Endothelial cell of umbilical vein (primary cell): ENCODE measurements around the gene TRMO. TPM values are rescaled to one million over a fixed set of nuclear protein-coding genes. Genes with fewer than 3 reads are reported as not detected.

Experiments used
- BruUV-seq: library from RNA; stranded (reverse); fragments of 400-500 nt; replicated peaks from 2 replicates; lab custom pipeline; 2021; lab: Mats Ljungman, UMichigan
- CTCF ChIA-PET: fragments of 300-600, 350-600 bp; sonication (Branson Sonifier 250); formaldehyde crosslinking; loops from one replicate; lab custom pipeline; 2021; ENCODE audit warnings: antibody characterized with exemption, inconsistent platforms; lab: Charles Lee
- POLR2A ChIA-PET: fragments of 300-600, 350-600 bp; sonication (Branson Sonifier 250); formaldehyde crosslinking; loops from one replicate; lab custom pipeline; 2021; ENCODE audit warnings: antibody characterized with exemption, inconsistent platforms; lab: Charles Lee
- DNase-seq: peaks from one replicate; pipeline ENCODE4 v3.0.0-alpha.2; 2011; ENCODE audit warnings: low read depth, low spot score
- FAIRE-seq: peaks from 2 replicates; lab custom pipeline; 2011; peaks lifted over from hg19 to GRCh38; lab: Jason Lieb, UNC
- H2AFZ ChIP-seq: 2 replicates; pipeline ENCODE4 v1.6.0; 2012; ENCODE audit warnings: low read depth, low read length, control low read depth, inconsistent platforms
- H3K27ac ChIP-seq: 2 replicates; pipeline ENCODE4 v1.5.1; 2011; ENCODE audit warnings: low read depth, mild to moderate bottlenecking, control low read depth, low read length, moderate library complexity; ENCODE audit not compliant: insufficient read depth
- H3K27me3 ChIP-seq, 2 experiments: 2 replicates each; pipeline versions ENCODE4 v1.6.0 to v1.6.1; 2011; ENCODE audit warnings: low read length in 2 of 2, mixed read lengths in 1 of 2; ENCODE audit not compliant: control insufficient read depth in 2 of 2, insufficient read depth in 2 of 2
- H3K36me3 ChIP-seq, 2 experiments: 2 replicates in 1 of 2; 3 replicates in 1 of 2; pipeline ENCODE4 v1.5.1; 2011; ENCODE audit warnings: low read length in 2 of 2, mild to moderate bottlenecking in 1 of 2, moderate library complexity in 1 of 2; ENCODE audit not compliant: control insufficient read depth in 2 of 2, insufficient read depth in 2 of 2; ENCODE audit errors: extremely low read depth in 1 of 2
- H3K4me1 ChIP-seq: 3 replicates; pipeline ENCODE4 v1.5.1; 2011; ENCODE audit warnings: mild to moderate bottlenecking, low read length; ENCODE audit not compliant: control insufficient read depth, insufficient read depth; ENCODE audit errors: extremely low read depth
- H3K4me2 ChIP-seq: 2 replicates; pipeline ENCODE4 v1.6.1; 2011; ENCODE audit warnings: low read length, control low read depth, mixed read lengths; ENCODE audit not compliant: insufficient read depth
- H3K4me3 ChIP-seq, 3 experiments: fragments of 200-600 bp in 1 of 3; sonication (generic), shearing (Covaris generic) in 1 of 3; replicated peaks in 1 of 3; 2 replicates each; pipeline ENCODE4 v1.5.1; 2011 to 2016; ENCODE audit warnings: control low read depth in 3 of 3, low read length in 3 of 3, mild to moderate bottlenecking in 2 of 3, inconsistent platforms in 1 of 3, low read depth in 1 of 3, moderate library complexity in 1 of 3; ENCODE audit not compliant: insufficient read depth in 1 of 3
- H3K79me2 ChIP-seq: 2 replicates; pipeline ENCODE4 v1.6.0; 2012; ENCODE audit warnings: low read length, inconsistent platforms; ENCODE audit not compliant: control insufficient read depth, insufficient read depth
- H3K9ac ChIP-seq: replicated peaks from 2 replicates; pipeline ENCODE3; 2011; ENCODE audit warnings: low read length, control low read depth; ENCODE audit not compliant: insufficient read depth; ENCODE audit errors: extremely low read depth
- H3K9me1 ChIP-seq: replicated peaks from 3 replicates; pipeline ENCODE4 v1.6.0; 2011; ENCODE audit warnings: mild to moderate bottlenecking, low read length; ENCODE audit not compliant: control insufficient read depth, insufficient read depth; ENCODE audit errors: extremely low read depth
- H3K9me3 ChIP-seq: replicated peaks from 2 replicates; pipeline ENCODE4 v1.5.1; 2012; ENCODE audit warnings: low read length, inconsistent platforms; ENCODE audit not compliant: control insufficient read depth, insufficient read depth
- H4K20me1 ChIP-seq: replicated peaks from 2 replicates; pipeline ENCODE3; 2011; ENCODE audit warnings: mild to moderate bottlenecking, low read length; ENCODE audit not compliant: control insufficient read depth, insufficient read depth; ENCODE audit errors: extremely low read depth
- CTCF ChIP-seq, 2 donors: IDR thresholded peaks; 1 replicate in 1 of 2; 2 replicates in 1 of 2; pipeline ENCODE4 v1.5.1; 2011; ENCODE audit warnings: low read length in 2 of 2, mild to moderate bottlenecking in 2 of 2, moderate library complexity in 2 of 2, control low read depth in 1 of 2, inconsistent platforms in 1 of 2, low read depth in 1 of 2; ENCODE audit not compliant: insufficient read depth in 1 of 2; ENCODE audit errors: extremely low read depth in 1 of 2
- EZH2 ChIP-seq: IDR thresholded peaks from 2 replicates; pipeline ENCODE4 v1.6.1; 2012; ENCODE audit warnings: borderline replicate concordance, low read depth, mild to moderate bottlenecking, moderate library complexity, low read length, inconsistent platforms; ENCODE audit not compliant: severe bottlenecking
- FOS ChIP-seq: IDR thresholded peaks from 2 replicates; pipeline ENCODE4 v1.6.1; 2011; ENCODE audit warnings: mild to moderate bottlenecking, low read length, moderate library complexity, borderline replicate concordance; ENCODE audit not compliant: insufficient read depth
- GATA2 ChIP-seq: IDR thresholded peaks from 2 replicates; pipeline ENCODE4 v1.7.0; 2011; ENCODE audit warnings: low read depth, mild to moderate bottlenecking, moderate library complexity, mixed read lengths, low read length; ENCODE audit not compliant: insufficient read length, insufficient read depth
- JUN ChIP-seq: IDR thresholded peaks from 2 replicates; pipeline ENCODE4 v1.6.1; 2011; ENCODE audit warnings: borderline replicate concordance, low read depth; ENCODE audit not compliant: insufficient read length, insufficient read depth
- MAX ChIP-seq: IDR thresholded peaks from 2 replicates; pipeline ENCODE4 v1.6.1; 2011; ENCODE audit not compliant: insufficient read depth, insufficient read length
- MYC ChIP-seq: IDR thresholded peaks from one replicate; pipeline ENCODE4 v1.6.1; 2011; ENCODE audit warnings: mild to moderate bottlenecking, low read depth, low read length
- POLR2A ChIP-seq: IDR thresholded peaks from 2 replicates; pipeline ENCODE4 v1.6.1; 2012; ENCODE audit warnings: low read depth, mild to moderate bottlenecking, control low read depth, low read length
- POLR2AphosphoS5 ChIP-seq: IDR thresholded peaks from 2 replicates; pipeline ENCODE4 v1.6.1; 2012; ENCODE audit warnings: low read depth, mild to moderate bottlenecking, control low read depth, low read length, moderate library complexity; ENCODE audit not compliant: insufficient read depth
- dilution Hi-C: fragments of 300-500 bp; cut with MboI; formaldehyde crosslinking; loops from one replicate; pipeline ENCODE4 v1.15.0; 2019; ENCODE audit warnings: low sequenced_read_pairs; ENCODE audit not compliant: extremely low pct_ligation_motif_present
- intact Hi-C: fragments of 100-400 bp; cut with micrococcal nuclease; formaldehyde crosslinking; loops from one replicate; pipeline ENCODE4 v1.10.0; 2022
- polyA plus RNA-seq, 4 experiments: library from polyadenylated mRNA; depleted of rRNA in 3 of 4; stranded (reverse) in 3 of 4; unstranded in 1 of 4; fragments of >200 nt; gene quantifications; 2 replicates each; pipeline versions ENCODE4 v1.2.1 to v1.2.3, GENCODE V29; 2011 to 2012; ENCODE audit warnings: missing spikeins in 1 of 4
- total RNA-seq: library from RNA; stranded (reverse); gene quantifications from 2 replicates; pipeline ENCODE4 v1.2.3, GENCODE V29; 2021

The TRMO gene
- total and polyA plus RNA-seq, 2 donors (not counting 3 experiments of a cell fraction or from before 2014, with no cell fraction given), result 10.1 to 11.9 TPM

- H3K4me3 ChIP-seq, result no peak overlapping the region
- no peak overlapping the region for H3K27ac ChIP-seq
- no peak overlapping the region for H3K9ac ChIP-seq
- no peak overlapping the region for H3K4me2 ChIP-seq
- no peaks in the 10 kb centered on the region for H3K9me1 ChIP-seq
- no peak overlapping the region for H2AFZ ChIP-seq
- ChIA-PET CTCF (no interaction called here), POLR2A (no interaction called here)
- H3K27me3 ChIP-seq, result peaks cover 84 to 96% of the 10 kb centered on the region in 2 experiments
- no peaks in the 10 kb centered on the region for H3K9me3 ChIP-seq
- no TSS peak for BruUV-seq
- intact Hi-C loops, result loop anchor here (2.0 kb wide), 1 partner anchor 145 kb away; no protein-coding TSS in a partner anchor
- no peaks in the 10 kb centered on the region for H3K79me2 ChIP-seq
- no peak for TF ChIP-seq POLR2A
- TF ChIP-seq EZH2, result no peak
- TF ChIP-seq CTCF (IDR thresholded peaks at IDR 0.05; ENCODE audit: extremely low read depth in 1 of 2, insufficient read depth in 1 of 2, low read depth in 1 of 2, low read length in 2 of 2), result no peak
- no peak for TF ChIP-seq POLR2AphosphoS5
- no peak for TF ChIP-seq MYC
- TF ChIP-seq JUN, result no peak
- TF ChIP-seq GATA2, result no peak
- no peak for TF ChIP-seq FOS
- no peak for TF ChIP-seq MAX
- FAIRE-seq (no peak), DNase-seq (no peak)
- no peaks in the 10 kb centered on the region for H3K36me3 ChIP-seq
- H3K4me1 ChIP-seq, result no peaks in the 10 kb centered on the region
- no peaks in the 10 kb centered on the region for H4K20me1 ChIP-seq
- dilution Hi-C loops, result no loop called here
These were observed 66.4 kb downstream of the TRMO start for GRCh38 chr9:97855899-97856298.
